ENCODE data around the gene UBE3B. TPM values are rescaled to one million over a fixed set of nuclear protein-coding genes. Genes with fewer than 3 reads are reported as not detected.

The UBE3B gene
- total and polyA plus RNA-seq, 5 donors from 2014 or later: 16.8 to 38.2 (median 22.2) TPM

GRCh38 chr12:109493938-109494337 is 16.5 kb downstream of the UBE3B start:
- peaks cover 0 to 1% (median 0%) of the 10 kb centered on the region in 7 donors for H3K9me3 Mint-ChIP-seq
- peaks cover 64% of the 10 kb centered on the region for H3K36me3 Mint-ChIP-seq
- no peak for ATAC-seq (ENCODE audit: low read depth in 2 of 2)

GRCh38 chr12:109494348-109494881 is 17.0 kb downstream of the UBE3B start:
- H3K9me3 ChIP-seq (ENCODE audit: control insufficient read depth in 2 of 2, low read length in 2 of 2): no peaks in the 10 kb centered on the region
- ATAC-seq (ENCODE audit: low read depth in 2 of 2): no peak
- Mint-ChIP-seq H3K36me3 (peaks cover 59% of the 10 kb centered on the region), H3K27me3 (no peaks in the 10 kb centered on the region), H3K27ac (no peak overlapping the region), H3K4me1 (peaks cover 0 to 5% (median 0%) of the 10 kb centered on the region in 4 donors), H3K9me3 (peaks cover 0 to 1% (median 0%) of the 10 kb centered on the region in 7 donors), H3K4me3 (no peak overlapping the region)
- no peak overlapping the region for H3K4me3 ChIP-seq (ENCODE audit: low read depth, low read length)
- no peaks in the 10 kb centered on the region for H3K4me1 ChIP-seq (ENCODE audit: control insufficient read depth, insufficient read depth, low read length, poor library complexity, severe bottlenecking)
- no peaks in the 10 kb centered on the region for H3K27me3 ChIP-seq (ENCODE audit: control insufficient read depth, insufficient read depth, low read length)
- no peak overlapping the region for H3K27ac ChIP-seq (ENCODE audit: insufficient read depth, low read length, poor library complexity, severe bottlenecking)
- peaks cover 78% of the 10 kb centered on the region for H3K36me3 ChIP-seq (ENCODE audit: control insufficient read depth, insufficient read depth, low read length)
- no peak for DNase-seq

More at GRCh38 chr12:109493938-109494337, 16.5 kb downstream of the UBE3B start:
- Histone ChIP-seq H3K27ac (ENCODE audit: insufficient read depth, low read length, poor library complexity, severe bottlenecking) (no peak overlapping the region), H3K27me3 (ENCODE audit: control insufficient read depth, insufficient read depth, low read length) (no peaks in the 10 kb centered on the region), H3K36me3 (ENCODE audit: control insufficient read depth, insufficient read depth, low read length) (peaks cover 79% of the 10 kb centered on the region), H3K9me3 (ENCODE audit: control insufficient read depth in 2 of 2, low read length in 2 of 2) (no peaks in the 10 kb centered on the region), H3K4me3 (ENCODE audit: low read depth, low read length) (no peak overlapping the region), H3K4me1 (ENCODE audit: control insufficient read depth, insufficient read depth, low read length, poor library complexity, severe bottlenecking) (no peaks in the 10 kb centered on the region)
- DNase-seq: no peak
- no peak overlapping the region for H3K4me3 Mint-ChIP-seq
- H3K4me1 Mint-ChIP-seq: peaks cover 0 to 5% (median 0%) of the 10 kb centered on the region in 4 donors
- H3K27me3 Mint-ChIP-seq: no peaks in the 10 kb centered on the region
- H3K27ac Mint-ChIP-seq: no peak overlapping the region

- Mint-ChIP-seq H3K27ac (peak overlapping the region in 1 of 3 donors; percentile 29), H3K9me3 (peaks cover 0 to 1% (median 0%) of the 10 kb centered on the region in 7 donors), H3K4me1 (peaks cover 0 to 5% (median 0%) of the 10 kb centered on the region in 4 donors), H3K36me3 (peaks cover 58% of the 10 kb centered on the region), H3K4me3 (no peak overlapping the region), H3K27me3 (no peaks in the 10 kb centered on the region)
- DNase-seq (peak in 1 of 3 donors; percentile 9), ATAC-seq (ENCODE audit: low read depth in 2 of 2) (no peak)
- Histone ChIP-seq H3K27ac (ENCODE audit: insufficient read depth, low read length, poor library complexity, severe bottlenecking) (no peak overlapping the region), H3K36me3 (ENCODE audit: control insufficient read depth, insufficient read depth, low read length) (peaks cover 75% of the 10 kb centered on the region), H3K4me1 (ENCODE audit: control insufficient read depth, insufficient read depth, low read length, poor library complexity, severe bottlenecking) (no peaks in the 10 kb centered on the region), H3K27me3 (ENCODE audit: control insufficient read depth, insufficient read depth, low read length) (no peaks in the 10 kb centered on the region), H3K9me3 (ENCODE audit: control insufficient read depth in 2 of 2, low read length in 2 of 2) (no peaks in the 10 kb centered on the region), H3K4me3 (ENCODE audit: low read depth, low read length) (no peak overlapping the region)
These were observed 17.6 kb downstream of the UBE3B start for GRCh38 chr12:109495012-109495411.

- Histone ChIP-seq H3K4me3 (ENCODE audit: low read depth, low read length) (no peak overlapping the region), H3K36me3 (ENCODE audit: control insufficient read depth, insufficient read depth, low read length) (peaks cover 75% of the 10 kb centered on the region), H3K4me1 (ENCODE audit: control insufficient read depth, insufficient read depth, low read length, poor library complexity, severe bottlenecking) (no peaks in the 10 kb centered on the region), H3K27ac (ENCODE audit: insufficient read depth, low read length, poor library complexity, severe bottlenecking) (no peak overlapping the region), H3K9me3 (ENCODE audit: control insufficient read depth in 2 of 2, low read length in 2 of 2) (no peaks in the 10 kb centered on the region), H3K27me3 (ENCODE audit: control insufficient read depth, insufficient read depth, low read length) (no peaks in the 10 kb centered on the region)
- ATAC-seq (ENCODE audit: low read depth in 2 of 2): no peak
- Mint-ChIP-seq H3K9me3 (peaks cover 0 to 1% (median 0%) of the 10 kb centered on the region in 7 donors), H3K27ac (peak overlapping the region in 1 of 3 donors; percentile 8), H3K27me3 (no peaks in the 10 kb centered on the region), H3K4me1 (peaks cover 0 to 5% (median 0%) of the 10 kb centered on the region in 4 donors), H3K4me3 (no peak overlapping the region), H3K36me3 (peaks cover 63% of the 10 kb centered on the region)
- no peak for DNase-seq
These were observed 18.9 kb downstream of the UBE3B start for GRCh38 chr12:109496306-109496705.

GRCh38 chr12:109497675-109498074 is 20.2 kb downstream of the UBE3B start:
- Histone ChIP-seq H3K36me3 (ENCODE audit: control insufficient read depth, insufficient read depth, low read length) (peaks cover 75% of the 10 kb centered on the region), H3K9me3 (ENCODE audit: control insufficient read depth in 2 of 2, low read length in 2 of 2) (no peaks in the 10 kb centered on the region)
- no peak overlapping the region for H3K4me3 Mint-ChIP-seq

GRCh38 chr12:109500406-109501185 is 23.2 kb downstream of the UBE3B start:
- Histone ChIP-seq H3K36me3 (ENCODE audit: control insufficient read depth, insufficient read depth, low read length) (peaks cover 82% of the 10 kb centered on the region), H3K4me3 (ENCODE audit: low read depth, low read length) (no peak overlapping the region), H3K27ac (ENCODE audit: insufficient read depth, low read length, poor library complexity, severe bottlenecking) (no peak overlapping the region), H3K4me1 (ENCODE audit: control insufficient read depth, insufficient read depth, low read length, poor library complexity, severe bottlenecking) (no peaks in the 10 kb centered on the region), H3K27me3 (ENCODE audit: control insufficient read depth, insufficient read depth, low read length) (no peaks in the 10 kb centered on the region), H3K9me3 (ENCODE audit: control insufficient read depth in 2 of 2, low read length in 2 of 2) (no peaks in the 10 kb centered on the region)
- H3K4me1 Mint-ChIP-seq: no peaks in the 10 kb centered on the region
- H3K27me3 Mint-ChIP-seq: no peaks in the 10 kb centered on the region
- peaks cover 0 to 1% (median 0%) of the 10 kb centered on the region in 7 donors for H3K9me3 Mint-ChIP-seq
- H3K4me3 Mint-ChIP-seq: no peak overlapping the region
- no peak overlapping the region for H3K27ac Mint-ChIP-seq
- peaks cover 70% of the 10 kb centered on the region for H3K36me3 Mint-ChIP-seq
- DNase-seq: no peak
- no peak for ATAC-seq (ENCODE audit: low read depth in 2 of 2)

More at GRCh38 chr12:109497675-109498074, 20.2 kb downstream of the UBE3B start:
- Mint-ChIP-seq H3K27ac (no peak overlapping the region), H3K36me3 (peaks cover 69% of the 10 kb centered on the region), H3K27me3 (no peaks in the 10 kb centered on the region), H3K4me1 (peaks cover 0 to 5% (median 0%) of the 10 kb centered on the region in 4 donors), H3K9me3 (peaks cover 0 to 1% (median 0%) of the 10 kb centered on the region in 7 donors)
- H3K27me3 ChIP-seq (ENCODE audit: control insufficient read depth, insufficient read depth, low read length): no peaks in the 10 kb centered on the region
- ATAC-seq (ENCODE audit: low read depth in 2 of 2): no peak
- H3K4me1 ChIP-seq (ENCODE audit: control insufficient read depth, insufficient read depth, low read length, poor library complexity, severe bottlenecking): no peaks in the 10 kb centered on the region
- H3K4me3 ChIP-seq (ENCODE audit: low read depth, low read length): no peak overlapping the region
- no peak overlapping the region for H3K27ac ChIP-seq (ENCODE audit: insufficient read depth, low read length, poor library complexity, severe bottlenecking)
- DNase-seq: no peak

- DNase-seq (no peak), ATAC-seq (ENCODE audit: low read depth in 2 of 2) (no peak)
- H3K27ac Mint-ChIP-seq: no peak overlapping the region
- H3K27ac ChIP-seq (ENCODE audit: insufficient read depth, low read length, poor library complexity, severe bottlenecking): no peak overlapping the region
- no peak overlapping the region for H3K4me3 ChIP-seq (ENCODE audit: low read depth, low read length)
- H3K36me3 Mint-ChIP-seq: peaks cover 65% of the 10 kb centered on the region
- peaks cover 86% of the 10 kb centered on the region for H3K36me3 ChIP-seq (ENCODE audit: control insufficient read depth, insufficient read depth, low read length)
- no peak overlapping the region for H3K4me3 Mint-ChIP-seq
- peaks cover 0 to 1% (median 0%) of the 10 kb centered on the region in 7 donors for H3K9me3 Mint-ChIP-seq
- no peaks in the 10 kb centered on the region for H3K4me1 ChIP-seq (ENCODE audit: control insufficient read depth, insufficient read depth, low read length, poor library complexity, severe bottlenecking)
- no peaks in the 10 kb centered on the region for H3K27me3 ChIP-seq (ENCODE audit: control insufficient read depth, insufficient read depth, low read length)
- H3K4me1 Mint-ChIP-seq: no peaks in the 10 kb centered on the region
- H3K9me3 ChIP-seq (ENCODE audit: control insufficient read depth in 2 of 2, low read length in 2 of 2): no peaks in the 10 kb centered on the region
- no peaks in the 10 kb centered on the region for H3K27me3 Mint-ChIP-seq
These were observed 23.9 kb downstream of the UBE3B start for GRCh38 chr12:109501299-109501698.
